COLO668 (cell line): ENCODE results near the gene TIMP2.

Source experiments
- DNase-seq: peaks from one replicate; lab custom pipeline; 2025; ENCODE audit not compliant: unreplicated experiment; lab: John Stamatoyannopoulos, UW

TIMP2 gene

DNA sequence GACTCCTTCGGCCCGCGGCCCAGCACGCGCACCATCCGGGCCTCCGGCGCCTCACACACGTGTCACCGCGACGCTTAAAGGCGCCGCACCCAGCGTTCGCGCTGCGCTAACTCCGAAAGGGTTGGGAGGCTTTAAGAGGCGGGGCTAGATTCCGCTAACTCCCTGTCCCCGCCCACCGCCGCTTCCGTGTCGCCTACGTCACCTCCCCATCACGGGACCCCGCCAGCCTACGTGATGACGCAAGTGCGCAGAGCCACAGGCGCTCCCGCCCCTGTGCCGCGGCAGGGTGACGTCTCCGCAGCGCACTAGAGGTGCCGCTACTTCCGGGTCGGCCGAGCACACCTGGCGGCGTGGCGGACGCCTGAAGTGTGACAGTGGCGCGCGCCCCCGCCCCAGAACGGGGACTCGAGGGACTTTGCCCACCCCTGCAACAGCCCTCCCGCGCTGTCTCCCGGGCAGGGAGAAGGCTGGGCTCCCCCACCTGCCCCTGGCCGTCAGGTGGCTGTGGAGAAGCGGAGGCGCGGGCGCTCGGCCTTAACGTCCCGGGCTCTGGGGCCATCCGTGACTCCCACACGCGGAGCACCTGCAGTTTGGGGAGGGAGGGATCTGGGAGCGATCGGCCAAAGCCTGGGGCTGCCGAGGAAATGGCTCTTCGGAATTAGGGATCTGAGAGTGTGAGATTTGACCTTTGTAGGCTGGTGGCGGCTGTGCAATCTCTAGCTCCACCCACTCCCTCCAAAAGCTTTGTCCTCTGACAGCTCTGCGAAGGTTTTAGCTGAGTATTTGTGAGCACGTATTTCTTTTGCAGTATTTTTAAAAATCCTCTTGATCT, 84.2 kb downstream of the TIMP2 start, which contains the start of gene USP36:
TSS of gene USP36 (minus strand) at position 35 of the 832 bp plus-strand sequence. CDS start 4,451 bp downstream, outside the sequence.
- peak; percentile 97 for DNase-seq

DNA sequence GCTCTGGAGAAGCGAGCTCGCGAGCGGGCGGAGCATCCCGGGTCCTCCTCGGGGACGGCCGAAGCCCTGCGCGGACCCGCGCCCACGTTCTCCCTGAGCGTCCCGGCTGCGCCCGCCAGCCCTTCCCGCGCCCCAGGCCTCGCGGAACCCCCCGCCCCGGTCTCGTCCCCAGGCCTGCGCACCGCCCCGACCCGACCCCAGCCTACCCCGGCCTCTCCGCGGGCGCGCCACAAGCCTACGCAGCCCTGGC, 84.7 kb downstream of the TIMP2 start:
- DNase-seq = no peak

DNA sequence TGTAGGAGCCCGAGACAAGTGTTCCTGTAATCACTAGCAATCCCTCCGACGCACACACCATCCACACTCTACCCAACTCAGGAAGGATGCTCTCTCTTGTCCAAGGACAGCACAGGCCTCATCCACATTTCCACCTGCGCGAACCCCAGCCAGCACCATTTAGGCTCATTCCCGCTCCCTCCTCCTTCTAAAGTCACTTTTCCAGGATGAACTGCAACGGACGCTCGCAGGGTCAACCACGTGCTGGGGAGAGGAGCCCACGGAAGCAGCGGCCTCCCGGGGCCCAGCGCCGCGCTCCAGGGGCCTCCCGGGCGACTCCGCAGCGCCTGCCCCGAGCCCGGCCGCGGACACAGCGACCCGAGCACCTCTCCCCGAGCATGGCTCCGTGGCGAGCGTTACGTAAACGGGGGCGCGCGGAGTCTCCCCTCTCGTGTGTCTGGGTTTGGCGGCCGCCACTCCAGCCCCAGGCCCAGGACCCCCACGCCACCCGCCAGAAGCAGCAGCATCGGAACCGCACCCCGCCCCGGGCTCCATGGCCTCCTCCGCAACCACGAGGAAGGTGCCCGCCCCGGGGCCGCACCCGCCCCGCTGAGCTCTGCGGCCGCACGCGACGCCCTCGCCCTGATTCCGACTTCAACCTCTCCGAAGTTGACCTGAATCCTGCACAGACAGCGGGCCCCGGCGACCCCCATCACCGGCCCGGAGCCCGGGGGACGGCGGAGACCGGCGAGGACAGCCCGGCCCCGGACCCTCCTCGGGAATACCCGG, 85.2 kb downstream of the TIMP2 start:
- DNase-seq = peak; percentile 48

DNA sequence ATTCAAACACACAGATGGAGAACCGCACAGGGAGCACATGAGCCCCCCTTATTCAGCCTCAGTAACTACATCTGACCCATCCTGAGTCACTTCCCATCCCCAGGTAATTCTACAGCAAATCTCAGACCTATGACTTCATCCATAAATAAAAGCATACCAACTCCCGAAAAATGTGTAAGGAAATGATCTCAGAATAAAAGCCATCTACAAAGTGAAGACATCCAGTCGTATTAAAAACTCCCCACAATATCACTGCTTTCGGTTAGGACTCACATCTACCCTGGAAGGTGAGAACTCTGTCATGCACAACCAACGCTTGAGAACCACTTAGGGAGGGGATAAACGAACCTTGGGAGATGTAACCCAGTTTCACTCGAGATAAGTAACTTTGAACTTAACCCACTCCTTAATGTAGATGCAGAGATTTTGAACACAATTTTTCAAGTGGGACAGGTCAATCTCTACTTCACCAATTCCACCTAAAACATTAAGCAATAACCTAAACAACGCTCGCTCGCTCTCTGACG, 85.9 kb downstream of the TIMP2 start:
- DNase-seq = no peak

DNA sequence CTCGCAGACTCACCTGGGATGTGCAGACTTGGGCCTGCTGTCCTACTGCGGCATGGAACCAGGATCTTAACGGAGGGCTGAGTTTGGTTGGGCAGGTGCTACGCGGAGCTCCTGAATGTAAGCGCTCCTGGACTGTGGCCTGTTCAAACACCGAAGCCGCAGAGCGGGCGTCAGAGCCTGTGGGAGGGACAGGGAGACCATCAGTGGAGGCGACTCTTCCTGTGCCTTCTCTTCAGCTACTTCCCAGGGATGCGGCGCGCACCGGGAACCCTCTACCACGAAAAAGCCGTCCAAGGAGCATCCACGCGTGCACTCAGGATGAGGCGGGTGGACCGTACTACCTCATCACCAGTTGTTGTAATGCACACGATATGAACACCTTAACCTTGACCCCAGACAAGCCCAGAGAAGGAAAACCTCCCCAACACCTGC, 86.6 kb downstream of the TIMP2 start:
- DNase-seq = peak; percentile 79

DNA sequence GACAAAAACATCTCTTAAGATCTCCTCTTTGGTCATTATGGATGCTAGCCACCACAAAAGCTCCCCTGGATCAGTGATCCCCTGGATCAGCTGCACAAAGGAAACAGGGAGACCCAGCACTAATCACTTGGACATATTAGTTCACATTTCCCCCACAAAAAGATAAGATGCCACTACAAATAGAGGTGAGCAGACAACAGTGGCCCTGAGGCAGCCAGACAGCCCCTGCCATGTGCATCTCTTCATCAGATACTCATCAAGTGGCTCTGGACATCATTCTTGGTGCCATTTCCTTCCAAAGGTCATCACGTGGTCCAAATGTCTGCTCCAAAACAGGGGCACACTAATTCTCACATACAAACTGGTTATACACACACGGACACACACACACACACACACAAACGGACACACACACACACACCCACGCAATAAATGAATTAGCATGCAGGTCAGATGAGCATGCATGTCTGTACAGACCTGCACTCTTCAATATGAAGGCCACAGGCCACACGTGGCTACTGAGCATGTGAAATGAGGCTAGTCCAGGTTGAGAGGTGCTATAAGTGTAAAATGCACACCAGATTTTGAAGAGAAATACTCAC, 88.7 kb downstream of the TIMP2 start:
- DNase-seq = no peak

DNA sequence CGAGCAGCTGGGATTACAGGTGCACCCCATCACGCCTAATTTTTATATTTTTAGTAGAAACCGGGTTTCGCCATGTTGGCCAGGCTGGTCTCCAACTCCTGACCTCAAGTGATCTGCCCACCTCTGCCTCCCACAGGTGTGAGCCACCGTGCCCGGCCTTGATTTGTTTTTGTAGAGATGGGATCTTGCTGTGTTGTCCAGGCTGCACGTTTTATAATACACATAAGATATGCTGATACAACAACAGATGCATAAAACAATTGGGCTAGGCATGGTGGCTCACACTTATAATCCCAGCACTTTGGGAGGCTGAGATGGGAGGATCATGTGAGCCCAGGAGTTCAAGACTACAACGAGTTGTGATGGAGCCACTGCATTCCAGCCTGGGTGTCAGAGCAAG, 90.6 kb downstream of the TIMP2 start:
- no peak for DNase-seq

DNA sequence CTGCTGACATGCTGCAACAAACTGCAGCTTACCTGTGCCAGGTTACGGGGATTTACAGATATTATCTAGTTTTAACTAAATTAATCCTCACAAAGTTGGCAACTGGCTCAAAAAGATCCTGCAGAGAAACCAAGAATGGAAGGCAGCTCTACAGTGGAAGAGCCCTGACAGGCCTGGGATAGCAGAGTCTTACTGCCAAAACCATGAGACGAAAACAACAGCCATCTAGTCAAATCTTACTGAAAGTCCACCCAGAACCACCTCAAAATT, 92.7 kb downstream of the TIMP2 start:
- no peak for DNase-seq

DNA sequence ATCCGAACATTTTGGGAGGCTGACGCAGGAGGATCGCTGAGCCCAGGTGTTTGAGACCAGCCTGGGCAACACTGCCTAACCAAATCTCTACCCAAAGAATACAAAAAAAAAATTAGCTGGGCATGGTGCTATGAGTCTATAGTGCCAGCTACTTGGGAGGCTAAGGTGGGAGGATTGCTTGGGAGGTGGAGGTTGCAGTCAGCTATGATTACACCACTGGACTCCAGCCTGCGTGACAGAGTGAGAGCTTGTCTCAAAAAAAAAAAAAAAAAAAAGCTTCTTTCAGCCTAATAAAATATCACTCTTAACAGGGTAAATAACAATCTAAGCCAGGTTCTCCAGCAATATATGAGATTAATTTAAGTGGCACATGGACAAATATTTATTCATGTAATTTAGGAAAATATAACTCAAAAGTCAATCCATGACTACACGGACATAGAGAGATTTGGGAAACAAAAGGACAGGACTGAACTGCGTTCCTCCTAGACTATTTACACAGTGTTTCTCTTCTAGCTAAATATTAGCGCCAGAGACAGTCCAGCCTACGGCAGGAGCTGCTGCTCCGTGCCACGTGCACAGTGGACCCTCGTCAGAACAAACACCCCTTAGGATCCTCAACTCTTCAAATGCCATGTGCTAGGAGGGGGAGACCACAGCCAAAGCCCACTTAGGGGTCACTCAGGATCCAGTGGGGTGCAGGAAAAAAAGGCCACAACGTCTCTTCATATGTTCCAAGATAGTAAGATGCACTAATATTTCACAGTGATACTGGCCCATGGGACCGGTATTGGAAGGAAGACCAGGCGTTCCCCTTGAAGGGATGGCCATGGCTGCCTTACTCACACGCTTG, 93.3 kb downstream of the TIMP2 start:
- DNase-seq = no peak

DNA sequence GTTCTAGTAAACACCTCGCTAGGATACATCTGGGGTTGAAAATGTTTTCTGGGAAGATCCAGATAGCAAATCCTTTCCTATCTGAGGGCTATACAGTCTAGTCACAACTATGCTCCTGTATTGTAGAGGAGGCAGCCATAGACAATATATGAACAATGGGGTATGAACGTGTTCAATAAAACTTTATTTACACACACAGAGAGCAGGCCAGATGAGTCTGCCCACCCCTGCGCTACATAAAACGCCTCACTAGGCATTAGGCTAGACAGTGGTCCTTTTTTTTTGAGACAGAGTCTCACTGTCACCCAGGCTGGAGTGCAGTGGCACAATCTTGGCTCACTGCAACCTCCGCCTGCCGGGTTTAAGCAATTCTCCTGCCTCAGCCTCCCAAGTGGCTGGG, 95.7 kb downstream of the TIMP2 start:
- no peak for DNase-seq

DNA sequence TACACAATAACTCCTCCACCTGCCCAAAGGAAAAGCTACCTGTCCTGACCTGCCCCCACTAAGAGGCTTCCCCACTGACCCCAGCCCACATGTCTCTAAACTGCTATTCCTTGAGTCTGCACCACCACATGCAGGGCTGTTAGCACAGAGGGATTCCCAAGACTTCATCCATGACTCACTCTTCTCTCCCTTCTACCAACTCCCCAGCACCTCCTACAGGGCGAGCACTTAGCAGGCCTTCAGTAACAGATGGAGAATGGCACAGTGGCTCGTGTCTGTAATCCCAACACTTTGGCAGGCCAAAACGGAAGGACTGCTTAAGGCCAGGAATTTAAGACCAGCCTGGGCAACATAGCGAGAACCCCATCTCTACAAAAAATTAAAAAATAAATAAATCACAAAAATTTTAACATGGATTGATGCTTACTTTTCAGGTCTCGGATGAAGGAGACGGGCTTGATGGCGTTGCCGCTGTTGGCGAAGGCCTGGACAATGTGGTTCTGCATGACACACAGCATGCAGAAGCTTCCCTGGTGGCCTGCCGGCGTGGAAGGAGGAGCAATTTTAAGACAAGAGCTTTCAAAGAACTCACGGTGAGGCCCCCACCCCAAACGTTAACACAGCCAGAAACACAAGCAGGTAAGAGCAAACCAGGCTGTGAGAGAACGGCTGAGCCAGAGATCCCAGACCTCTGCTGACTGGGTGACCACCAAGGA, 96.6 kb downstream of the TIMP2 start:
- no peak for DNase-seq

DNA sequence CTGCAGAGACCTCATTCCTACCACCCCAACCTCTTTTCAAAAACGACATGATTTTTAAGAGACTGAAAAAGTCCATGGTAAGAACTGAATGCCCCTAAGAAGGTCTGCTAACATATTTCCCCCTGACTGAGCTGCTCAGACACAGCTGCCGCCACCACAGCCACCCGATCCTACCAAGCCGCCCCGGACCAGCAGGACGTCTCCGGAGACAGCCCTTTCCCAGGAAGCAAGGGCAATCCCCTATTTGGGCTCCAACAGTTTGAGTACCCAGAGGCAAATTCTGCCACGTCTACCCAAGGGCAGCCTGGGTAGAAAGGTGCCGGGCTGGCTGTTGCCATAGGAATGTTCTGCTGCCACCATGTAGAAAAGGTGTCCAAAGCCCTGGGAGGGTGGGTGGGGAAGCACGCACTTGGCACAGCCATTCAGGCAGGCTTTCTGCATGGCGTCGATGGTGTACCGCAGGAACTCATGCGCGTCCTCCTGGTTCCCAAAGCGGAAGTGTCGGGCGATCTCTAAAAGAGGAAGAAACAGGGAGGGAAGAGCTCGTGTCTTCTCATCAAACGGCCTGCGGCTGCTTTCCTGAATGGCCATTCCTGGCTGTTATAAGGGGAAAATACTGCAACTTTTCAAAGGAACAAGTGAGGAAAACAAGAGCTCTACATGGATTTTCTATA, 98.2 kb downstream of the TIMP2 start:
- no peak for DNase-seq

DNA sequence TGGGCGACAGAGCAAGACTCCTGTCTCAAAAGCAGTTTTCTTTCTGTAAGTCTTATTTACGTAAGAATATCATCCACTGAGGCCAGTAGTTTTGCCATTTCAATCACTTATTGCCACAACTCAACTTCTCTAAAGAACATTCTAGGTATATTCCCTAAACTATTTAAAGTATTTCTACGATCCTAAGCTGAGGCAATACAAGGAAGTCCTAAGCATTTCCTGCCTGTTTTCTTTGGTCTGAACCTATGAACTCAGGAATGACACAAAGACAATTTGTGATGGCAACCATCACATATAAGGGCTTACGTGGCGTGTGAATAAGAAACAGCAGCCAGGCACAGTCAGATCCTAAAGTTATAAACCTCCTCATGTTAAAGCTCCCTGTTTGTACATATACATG, 98.8 kb downstream of the TIMP2 start:
- no peak for DNase-seq

DNA sequence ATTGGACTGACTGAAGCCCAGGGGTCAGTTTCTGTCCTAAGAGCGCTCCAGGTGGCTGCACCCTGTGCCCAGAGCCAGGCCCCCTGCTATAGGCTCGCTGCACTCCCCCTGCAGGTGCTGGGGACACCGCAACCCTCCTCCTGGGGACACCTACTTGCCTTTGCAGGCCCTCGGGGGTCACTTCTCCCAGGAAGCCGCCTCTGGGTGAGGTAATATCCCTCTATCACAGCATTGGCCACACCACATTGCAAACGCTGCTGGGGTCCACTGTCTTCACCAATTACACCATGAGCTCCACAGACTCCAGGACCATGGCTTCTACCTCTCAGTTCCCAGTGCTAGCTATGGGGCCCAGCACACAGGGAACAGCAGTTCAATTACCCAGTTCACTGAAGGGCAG, 99.5 kb downstream of the TIMP2 start:
- DNase-seq = no peak

DNA sequence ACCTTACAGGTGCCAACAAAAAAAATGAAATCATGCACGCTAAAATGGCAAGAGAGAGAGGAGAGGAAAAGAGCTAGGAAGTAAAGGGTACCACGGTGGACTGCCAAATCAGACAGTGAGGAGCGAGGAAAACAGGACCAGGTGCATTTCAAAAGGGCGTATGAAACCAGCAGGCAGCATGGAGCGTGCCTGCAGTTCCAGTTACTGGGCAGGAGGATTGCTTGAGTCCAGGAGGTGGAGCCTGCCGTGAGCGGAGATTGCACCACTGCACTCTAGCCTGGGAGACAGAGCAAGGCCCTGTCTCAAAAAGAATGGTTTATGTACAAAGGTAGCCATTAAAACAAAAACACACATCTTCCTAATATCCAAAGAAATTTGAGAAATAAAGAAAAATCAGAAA, 100.9 kb downstream of the TIMP2 start:
- DNase-seq = no peak

DNA sequence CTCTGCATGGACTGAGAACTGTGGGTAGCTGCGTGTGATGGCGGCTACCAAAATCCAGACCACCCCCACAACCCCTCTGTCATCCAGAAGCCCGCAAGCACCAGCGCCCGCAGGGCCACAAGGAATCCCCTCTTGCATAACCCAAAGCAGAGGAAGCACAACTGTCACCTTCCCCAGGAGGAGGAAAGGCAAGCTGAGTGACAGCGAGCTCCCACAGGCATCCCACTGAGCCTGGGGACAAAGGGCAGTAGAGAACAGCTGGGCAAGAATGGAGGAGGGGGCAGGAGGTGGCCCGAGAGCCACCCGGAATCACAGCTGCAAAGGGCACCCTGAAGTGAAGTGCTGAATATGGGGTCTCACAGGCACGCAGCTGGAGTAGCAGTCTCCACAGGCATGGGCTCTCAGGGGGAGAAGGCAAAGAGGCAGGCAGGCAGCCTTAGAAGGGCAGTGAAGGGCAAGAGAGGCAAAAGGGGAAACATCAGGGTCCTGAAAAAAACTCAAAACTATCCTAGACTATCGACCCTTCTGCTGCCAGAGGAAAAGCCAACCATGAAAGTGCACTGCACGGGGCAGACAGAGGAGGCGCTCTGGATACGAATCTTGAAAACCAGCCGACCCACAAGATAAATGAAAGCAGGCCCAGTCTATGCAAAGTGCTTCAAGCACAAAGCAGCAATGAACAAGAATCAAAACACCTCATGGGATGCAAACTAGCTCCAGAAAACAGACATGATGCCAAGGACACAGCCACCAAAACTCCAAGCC, 101.7 kb downstream of the TIMP2 start:
- DNase-seq = no peak

DNA sequence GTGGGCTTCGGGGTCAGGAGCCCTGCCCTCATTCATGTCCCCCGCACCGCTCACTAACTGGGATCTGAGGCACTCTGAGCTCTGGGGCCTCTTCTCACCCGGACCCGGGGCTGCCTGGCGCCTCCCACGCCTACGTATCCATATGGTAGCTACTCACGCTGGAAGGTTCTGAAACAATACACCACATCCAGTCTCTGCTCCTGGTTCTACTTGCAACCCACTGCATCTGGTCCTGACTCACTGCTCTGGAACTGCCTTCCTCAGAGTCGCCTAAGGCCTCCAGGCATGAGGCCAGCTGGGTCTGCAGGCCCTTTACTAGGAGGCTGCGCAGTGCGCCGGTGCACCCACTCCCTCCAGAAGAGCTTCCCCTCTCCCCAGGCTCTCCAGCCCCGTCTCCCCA, 102.6 kb downstream of the TIMP2 start:
- no peak for DNase-seq

DNA sequence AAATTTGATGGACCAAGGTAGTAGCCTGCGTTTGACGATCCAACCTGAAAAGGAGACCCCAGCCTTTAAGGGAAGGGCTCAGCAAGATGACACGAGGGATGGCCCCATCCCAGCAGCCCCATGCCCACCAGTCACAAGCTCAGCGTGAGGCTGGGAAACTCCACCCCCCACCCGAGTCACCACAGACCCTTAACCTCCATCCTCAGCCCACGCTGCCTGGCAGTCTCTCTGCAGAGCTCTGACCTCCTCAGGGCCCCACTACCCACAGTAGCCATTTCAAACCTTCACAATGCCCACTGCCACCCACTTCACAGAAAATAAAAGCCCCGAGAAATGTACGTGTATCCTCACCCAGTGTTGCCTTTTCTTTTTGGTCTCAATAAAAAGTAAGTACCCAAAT, 103.2 kb downstream of the TIMP2 start:
- DNase-seq = no peak

DNA sequence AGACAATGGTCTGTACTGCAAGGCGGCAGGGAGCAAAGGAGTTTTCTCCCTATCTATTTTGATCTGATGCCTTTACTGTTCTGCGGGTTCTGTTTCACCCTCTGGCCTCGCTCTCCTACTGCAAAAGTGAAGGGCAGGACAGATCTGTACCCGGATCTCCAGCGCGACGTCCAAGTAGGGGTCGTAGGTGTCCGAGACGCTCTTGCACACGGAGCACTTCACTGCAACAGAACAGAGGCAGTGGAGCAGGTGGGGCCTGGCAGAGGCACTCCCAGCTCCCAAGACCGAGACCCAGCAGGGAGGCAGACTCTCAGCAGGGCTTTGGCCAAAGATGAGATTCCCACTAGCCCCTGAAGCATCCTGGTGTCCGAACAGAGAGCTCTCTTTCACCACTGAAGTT, 104.3 kb downstream of the TIMP2 start:
- no peak for DNase-seq
